Activated CD8-positive, alpha-beta memory T cell treated with anti-CD3 and anti-CD28 coated beads for 48 hours (primary cell): ENCODE data around the gene NPTX1.

Source experiments
- DNase-seq, 3 experiments: peaks; one replicate each; pipeline ENCODE4 v3.0.0-alpha.2; 2020; ENCODE audit warnings: low read depth in 2 of 3, low spot score in 2 of 3

Gene NPTX1

DNA sequence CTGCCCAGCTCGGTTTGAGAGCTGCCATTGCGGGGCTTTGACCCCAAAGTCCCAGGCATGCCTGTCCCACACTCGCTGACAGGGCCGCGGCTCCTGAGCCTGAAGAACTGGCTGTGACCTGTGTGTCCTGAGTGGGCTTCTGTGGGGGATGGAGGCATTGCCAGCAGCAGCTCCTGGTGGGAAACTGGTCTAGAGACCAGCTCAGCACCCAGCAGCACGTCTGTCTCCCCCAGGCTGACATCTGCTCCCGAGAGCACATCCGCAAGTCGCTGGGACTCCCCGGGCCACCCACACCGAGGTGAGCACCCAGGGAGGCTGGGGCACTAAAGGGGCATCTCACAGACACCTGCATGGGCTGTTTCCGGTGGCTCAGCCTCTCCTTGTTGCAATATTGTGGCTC, 48.0 kb downstream of the NPTX1 start:
- DNase-seq: no peak

DNA sequence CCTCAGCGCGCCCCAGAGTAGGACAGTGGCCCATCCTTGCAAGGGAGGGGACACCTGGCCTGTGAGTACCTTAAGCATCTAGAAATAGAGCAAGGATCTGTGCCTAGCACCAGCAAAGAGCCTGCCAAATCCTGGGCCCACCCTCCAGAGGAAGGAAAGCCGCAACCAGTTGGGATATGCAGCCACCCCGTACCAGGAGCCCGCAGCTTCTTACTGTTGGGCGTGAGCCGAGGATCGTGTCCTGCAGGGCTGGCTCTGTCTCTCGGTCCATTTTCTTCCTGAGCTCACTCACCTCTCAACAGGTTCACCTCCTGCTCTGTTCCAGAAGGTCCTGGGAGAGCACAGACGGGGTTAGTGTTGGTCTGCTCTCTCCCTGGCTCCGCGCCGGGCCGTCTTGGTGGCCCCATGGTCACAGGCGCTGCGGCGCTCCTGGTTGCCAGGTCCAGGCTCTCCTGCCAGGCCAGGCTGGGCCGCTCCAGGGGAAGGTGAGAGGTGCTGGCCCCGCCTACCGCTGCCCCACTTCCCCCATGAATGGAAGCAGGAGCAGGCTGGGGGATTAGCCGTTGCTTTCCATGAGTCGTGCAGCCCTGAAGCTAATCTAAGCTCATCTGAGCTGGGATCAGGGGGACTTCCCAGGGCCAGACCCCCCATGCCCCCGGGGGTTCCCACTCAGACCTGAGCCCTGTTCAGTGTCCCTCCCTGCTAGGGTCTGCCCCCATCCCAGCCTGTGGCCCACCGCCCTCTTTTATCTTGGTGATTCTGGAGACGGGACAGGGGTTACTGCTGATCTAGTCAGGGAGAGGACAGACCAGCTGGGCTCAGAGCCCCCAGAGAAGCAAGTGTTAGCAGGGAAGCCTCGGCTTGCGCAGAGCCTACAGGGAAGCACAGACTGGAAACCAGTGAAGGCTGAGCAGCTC, 48.8 kb downstream of the NPTX1 start:
- DNase-seq: no peak

DNA sequence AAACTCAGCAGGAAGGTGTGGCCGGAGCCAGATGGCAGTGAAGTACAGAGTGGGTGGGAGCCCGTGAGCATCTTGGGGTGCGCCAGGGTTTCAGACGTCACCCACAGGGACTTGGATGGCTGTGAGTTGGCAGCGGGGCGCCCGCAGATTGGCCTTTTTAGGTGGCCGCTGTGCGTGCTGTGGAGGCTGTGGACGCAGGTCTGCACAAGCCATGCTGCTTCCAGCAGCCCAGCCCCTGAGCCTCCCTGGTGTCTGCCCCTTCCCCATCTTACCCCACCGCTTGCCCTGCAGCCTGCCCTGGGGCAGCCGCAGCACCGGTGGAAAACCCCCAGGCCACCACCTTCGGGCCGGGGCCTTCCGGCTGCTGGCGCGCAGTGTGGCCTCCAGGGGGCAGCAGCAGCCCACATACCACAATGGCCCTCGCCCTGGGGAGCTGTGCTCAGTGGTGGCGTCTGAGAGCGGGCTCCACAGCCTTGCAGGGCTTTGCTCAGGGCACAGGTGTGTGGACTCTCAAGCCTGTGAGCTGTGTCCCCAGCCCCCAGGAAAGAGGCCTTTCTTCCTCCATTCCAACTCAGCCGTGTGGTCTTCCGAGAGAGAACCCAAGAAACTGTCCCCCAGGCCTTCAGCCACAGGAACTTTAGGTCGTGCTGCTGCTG, 49.6 kb downstream of the NPTX1 start:
- peak; percentile 70 to 83 (median 80) for DNase-seq

DNA sequence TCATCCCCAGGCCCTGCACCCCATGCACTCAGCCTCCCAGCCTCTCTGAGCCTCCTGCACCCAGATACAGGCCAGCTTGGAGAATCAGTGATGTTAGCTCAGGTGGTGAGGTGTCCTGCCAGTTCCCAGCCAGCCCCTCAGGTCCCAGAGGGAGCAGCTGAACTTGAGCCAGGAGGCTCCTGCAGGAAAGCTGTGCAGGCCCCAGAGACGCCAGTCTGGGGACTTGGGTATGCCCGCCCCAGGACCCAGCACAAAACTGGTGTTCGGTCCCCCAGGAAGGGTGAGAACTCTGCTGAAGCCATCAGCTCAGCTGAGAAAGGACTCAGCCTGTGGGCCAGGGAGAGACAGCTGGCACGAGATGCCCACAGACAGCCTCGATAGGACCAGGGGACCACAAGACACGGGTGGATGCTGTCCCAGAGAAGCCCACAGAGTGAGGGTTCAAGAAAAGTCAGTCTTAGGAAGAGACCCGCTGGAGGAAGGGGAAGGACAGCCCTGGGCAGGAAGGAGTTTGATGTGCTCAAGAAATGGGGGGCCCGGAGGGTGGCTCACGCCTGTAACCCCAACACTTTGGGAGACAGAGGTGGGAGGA, 50.5 kb downstream of the NPTX1 start:
- no peak for DNase-seq

DNA sequence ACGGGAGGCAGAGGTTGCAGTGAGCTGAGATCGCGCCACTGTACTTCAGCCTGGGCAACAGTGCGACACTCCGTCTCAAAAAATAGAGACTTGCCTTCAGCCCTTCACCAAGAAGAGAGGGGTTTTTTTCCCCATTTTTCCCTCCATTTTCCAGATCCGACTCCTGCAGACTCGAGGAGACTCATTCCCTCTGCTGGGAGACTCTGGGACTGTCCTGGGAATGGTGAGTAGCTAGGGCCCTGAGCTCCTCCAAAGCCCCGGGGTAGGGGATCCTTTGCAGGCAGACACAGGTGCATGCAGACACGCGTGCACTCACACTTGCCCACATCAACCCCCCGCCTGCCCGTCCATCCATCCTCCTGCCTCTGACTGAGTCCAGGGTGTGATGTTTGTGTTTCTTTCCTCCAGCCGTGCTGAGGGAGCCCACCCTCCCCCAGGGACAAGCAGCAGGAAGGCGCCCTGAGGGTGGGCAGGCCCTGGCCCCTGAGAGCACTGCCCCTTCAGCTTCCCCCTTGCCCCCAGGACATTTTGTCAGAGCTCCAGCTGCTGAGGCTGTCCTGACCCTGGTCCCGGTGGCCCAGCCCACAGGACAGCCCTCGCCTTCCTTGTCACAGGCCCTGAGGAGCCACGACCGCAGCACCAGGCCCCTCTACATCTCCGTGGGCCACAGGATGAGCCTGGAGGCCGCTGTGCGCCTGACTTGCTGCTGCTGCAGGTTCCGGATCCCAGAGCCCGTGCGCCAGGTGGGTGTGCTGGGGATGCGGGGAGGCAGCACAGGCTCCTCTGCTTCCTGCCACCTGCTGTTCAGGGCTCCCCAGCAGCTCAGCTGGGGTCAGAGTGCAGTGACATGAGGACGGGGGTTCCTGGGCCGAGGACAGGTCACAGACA, 51.3 kb downstream of the NPTX1 start:
- DNase-seq: no peak

DNA sequence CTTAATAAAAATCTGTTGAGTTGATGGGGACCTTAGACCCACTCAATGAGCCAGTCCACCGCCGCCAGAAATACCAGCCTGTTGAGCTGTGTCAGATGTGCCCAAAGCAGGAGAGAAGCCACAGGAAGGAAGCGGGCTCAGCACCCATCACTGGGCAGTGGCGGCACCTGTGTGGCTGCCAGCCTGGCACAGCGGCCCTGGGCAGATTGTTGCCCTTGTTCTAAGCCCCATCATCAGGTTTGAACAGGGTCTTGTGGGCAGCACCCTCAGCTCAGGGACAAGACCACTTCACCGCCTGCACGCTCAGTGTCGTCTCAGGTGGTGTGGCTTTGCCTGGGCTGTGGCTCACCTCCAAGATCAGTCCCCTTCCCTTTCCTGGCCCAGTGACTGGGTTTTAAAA, 52.1 kb downstream of the NPTX1 start:
- no peak for DNase-seq

DNA sequence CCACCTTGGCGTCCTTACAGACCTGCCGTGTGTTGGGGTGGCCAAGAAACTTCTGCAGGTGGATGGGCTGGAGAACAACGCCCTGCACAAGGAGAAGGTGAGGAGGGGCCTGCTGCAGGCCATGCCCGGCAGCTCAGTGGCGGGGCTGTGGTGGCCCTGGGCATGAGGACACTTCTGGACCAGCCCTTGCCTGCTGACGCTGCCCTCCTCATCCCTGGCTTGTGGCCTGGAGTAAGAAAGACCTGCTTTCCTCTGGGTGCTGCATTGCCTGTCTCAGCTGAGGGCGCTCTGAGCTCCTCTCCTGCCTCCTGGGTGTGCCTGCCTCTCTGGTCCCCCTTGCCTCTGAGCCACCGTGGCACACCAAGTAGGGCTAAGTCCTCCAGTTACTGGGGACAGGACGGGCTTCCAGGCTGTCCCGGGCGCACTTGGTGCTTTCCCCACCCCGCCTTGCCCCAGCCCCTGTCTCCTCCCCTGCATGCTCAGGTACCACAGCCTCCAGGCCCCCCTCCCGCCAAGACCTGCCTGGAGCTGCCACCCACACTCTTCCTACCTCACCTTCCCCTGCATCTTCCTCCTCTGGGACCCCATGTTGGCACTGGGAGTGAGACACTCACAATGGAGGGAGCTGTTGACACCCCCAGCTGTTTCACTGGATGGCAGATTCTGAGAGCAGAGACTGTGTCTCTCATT, 52.7 kb downstream of the NPTX1 start:
- DNase-seq: no peak

DNA sequence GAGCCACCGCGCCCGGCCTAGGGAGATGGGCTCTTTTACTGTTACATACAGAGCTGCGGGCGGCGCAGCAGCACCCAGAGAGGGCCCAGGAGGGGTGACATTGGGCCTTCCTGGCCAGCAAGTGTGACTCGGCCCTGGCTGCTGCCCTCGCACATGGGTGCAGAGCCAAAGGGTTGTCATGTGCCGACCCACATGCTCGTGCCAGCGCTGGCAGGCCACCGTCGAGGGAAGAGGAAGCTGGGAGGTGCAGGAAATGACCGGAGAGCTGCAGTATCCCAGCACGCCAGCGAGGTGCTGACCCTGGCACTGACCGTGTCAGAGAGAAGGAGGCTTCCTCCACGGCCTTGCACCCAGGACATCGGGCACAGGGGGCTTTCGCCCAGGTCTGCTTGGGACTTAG, 53.4 kb downstream of the NPTX1 start:
- no peak for DNase-seq

DNA sequence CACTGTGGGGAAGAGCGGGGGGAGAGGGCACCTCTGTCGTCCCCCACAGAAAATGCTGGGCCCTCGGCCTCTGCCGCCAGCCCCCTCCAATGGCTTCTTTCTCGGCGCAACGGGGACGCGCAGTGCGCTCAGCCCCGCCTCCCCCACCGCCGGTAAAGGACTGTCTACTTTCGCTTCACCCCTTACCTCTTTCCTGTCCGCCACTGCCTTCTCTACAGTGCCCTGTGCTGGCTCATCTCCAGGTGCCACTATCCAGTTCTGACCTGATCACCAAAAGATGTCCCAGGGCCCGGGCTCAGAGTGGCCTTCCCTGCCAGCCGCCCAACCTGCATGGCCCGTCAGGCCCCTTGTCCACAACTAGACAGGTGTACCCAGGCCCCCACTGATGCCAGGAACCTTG, 54.1 kb downstream of the NPTX1 start:
- no peak for DNase-seq

DNA sequence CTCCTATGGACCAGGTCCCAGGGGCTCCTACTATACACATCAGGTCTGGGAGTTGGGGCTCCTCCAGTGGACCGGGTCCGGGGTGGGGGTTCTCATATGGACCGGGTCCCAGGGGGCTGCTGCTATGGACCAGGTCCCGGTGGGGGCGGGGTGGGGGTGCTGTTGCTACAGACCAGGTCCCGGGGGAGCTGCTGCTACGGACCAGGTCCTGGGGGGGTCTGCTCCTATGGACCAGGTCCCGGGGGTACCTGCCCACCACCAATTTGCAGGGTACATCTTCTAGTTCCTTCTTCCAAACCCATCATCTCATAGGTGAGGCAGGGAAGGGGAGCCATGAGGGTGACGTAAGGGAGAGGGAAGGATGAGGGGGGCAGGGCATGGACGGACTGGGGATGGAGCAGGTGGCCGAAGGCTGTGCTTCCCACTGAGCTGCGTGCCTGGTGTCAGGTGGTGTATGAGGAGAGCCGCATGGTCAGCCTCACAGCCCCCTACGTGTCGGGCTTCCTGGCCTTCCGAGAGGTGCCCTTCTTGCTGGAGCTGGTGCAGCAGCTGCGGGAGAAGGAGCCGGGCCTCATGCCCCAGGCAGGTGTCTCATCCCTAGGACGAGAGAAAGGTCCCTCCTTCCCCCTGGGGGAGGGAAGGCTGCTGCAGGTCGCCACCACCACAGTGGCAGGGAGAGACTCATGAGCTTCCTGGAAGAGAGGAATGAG, 54.9 kb downstream of the NPTX1 start:
- DNase-seq: no peak

DNA sequence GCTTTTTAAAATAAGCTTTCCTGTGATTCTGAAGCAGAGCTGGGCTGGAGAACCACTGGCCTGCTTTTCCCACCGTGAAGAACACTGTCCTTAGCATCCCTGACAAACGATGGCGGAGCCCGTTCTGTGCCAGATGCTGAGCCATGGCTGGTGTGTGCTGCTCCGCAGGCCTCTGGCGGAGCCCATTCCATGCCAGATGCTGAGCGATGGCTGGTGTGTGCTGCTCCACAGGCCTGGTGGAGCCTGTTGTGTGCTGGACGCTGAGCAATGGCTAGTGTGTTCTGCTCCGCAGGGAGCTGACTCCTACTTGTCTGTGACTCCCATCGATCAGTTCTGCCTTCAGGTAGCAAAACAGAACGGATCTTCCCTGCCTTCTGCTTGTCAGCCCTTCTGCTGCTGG, 57.2 kb downstream of the NPTX1 start:
- DNase-seq: no peak

DNA sequence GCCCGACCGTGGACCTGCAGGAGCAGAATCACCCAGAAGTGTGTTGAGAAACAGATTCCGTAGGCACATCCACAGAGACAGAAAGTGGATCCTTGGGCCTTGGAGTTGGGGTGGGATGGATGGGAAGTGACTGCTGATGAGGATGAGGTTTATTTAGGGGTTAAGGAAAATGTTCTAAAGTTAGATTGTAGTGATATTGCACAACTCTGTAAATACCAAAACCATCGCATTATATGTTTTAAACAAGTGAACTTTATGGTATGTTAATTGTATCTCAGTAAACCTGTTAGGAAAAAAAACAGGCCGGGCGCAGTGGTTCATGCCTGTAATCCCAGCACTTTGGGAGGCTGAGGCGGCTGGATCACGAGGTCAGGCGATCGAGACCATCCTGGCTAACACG, 57.8 kb downstream of the NPTX1 start:
- no peak for DNase-seq
